Activated CD8-positive, alpha-beta memory T cell treated with anti-CD3 and anti-CD28 coated beads, Interleukin-2, amount 50 U/mL, for 24 hours (primary cell): ENCODE results near the gene GALNS.
"Not testable (repeated sequence)": the region's sequence is repeated elsewhere in the genome, so short reads cannot be mapped to it uniquely, and the experiment has no call there.

Source experiments
- DNase-seq: peaks from one replicate; pipeline ENCODE4 v3.0.0-alpha.2; 2020; ENCODE audit errors: extremely low read depth

Gene GALNS, protein sequence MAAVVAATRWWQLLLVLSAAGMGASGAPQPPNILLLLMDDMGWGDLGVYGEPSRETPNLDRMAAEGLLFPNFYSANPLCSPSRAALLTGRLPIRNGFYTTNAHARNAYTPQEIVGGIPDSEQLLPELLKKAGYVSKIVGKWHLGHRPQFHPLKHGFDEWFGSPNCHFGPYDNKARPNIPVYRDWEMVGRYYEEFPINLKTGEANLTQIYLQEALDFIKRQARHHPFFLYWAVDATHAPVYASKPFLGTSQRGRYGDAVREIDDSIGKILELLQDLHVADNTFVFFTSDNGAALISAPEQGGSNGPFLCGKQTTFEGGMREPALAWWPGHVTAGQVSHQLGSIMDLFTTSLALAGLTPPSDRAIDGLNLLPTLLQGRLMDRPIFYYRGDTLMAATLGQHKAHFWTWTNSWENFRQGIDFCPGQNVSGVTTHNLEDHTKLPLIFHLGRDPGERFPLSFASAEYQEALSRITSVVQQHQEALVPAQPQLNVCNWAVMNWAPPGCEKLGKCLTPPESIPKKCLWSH

DNA sequence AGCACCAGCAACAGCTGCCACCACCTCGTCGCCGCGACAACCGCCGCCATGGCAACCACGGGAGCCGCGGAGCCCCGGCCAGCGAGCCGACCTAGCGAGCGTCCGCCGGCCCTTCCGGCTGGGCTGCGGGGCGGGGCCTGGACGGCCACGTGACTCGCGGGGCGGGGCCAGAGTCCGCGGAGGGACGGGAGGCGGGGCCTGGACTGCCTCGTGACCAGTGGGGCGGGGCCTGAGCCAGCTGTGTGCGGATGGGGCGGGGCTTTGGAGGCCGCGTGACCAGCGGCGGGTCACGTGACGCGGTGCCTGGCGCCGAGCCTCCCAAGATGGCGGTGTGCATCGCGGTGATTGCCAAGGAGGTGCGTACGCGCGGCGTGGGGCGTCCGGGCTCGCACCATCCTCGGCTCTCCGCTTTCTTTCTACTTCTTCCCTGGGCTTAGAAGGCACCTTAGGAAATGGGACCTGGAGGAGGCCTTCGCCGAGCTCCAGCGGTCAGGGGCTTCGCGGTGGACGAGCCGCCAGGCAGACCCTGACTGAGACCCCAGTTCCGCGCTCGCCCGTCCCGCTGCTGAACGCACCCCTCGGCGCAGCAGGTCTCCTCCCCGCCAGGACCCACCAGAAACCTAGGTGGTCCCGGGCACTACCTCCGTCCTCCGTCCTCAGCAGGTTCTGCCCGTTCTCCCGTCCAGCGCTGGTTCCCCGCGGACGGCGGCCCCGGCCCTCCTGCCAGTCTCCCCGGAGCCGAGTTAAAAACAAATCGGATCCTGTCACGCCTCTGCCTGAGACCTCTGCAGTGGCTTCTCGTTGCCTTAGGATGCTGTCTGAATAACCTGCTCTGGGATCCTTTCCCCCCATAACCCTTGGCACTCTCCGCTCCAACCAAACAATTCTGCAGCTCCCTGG lies at the start of gene GALNS, which contains the start of gene TRAPPC2L:
GALNS (minus strand) TSS at position 120 of the 900 bp plus-strand sequence; CDS start at position 50, 70 bp downstream.
TRAPPC2L (plus strand) TSS at position 300 of the 900 bp plus-strand sequence; CDS start at position 324, 24 bp downstream.
- peak; percentile 92 for DNase-seq

DNA sequence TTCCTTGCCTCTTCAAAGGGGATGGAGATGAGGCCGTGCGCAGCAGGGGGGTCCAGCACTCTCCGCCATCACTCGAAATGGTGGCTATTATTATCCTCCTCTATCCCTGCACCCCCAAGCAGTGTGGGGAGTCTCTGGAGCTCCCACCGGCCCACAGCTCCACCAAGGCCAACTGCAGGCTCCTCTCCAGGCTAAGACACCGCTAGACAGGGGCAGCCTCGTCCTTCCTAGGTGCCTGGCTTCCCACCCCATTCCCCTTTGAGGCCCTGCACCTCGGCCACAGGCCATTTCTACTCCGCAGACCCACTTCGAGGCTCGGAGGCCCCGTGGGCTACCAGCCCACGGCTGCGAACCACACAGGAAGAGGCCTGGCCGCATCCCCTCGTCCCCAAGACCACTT lies 49.3 kb upstream of the GALNS start:
- no peak for DNase-seq

DNA sequence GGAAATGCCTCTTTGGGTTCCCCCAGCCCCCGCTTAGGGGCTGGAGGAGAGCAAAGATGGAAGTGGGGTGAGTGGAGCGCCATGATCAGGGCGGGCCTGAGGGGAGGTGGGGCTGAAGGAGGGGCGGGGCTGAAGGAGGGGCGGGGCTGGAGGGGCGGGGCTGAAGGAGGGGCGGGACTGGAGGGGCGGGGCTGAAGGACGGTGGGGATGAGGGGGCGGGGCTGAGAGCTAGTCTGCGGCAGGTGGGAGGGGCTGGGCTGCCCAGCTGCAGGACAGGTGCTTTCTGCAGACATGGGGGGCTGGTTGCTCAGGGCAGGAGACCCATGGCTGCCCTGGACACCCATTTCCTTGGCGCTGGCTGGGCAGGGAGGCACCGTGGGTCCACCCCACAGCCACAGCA lies 48.8 kb upstream of the GALNS start:
- DNase-seq, result no peak

DNA sequence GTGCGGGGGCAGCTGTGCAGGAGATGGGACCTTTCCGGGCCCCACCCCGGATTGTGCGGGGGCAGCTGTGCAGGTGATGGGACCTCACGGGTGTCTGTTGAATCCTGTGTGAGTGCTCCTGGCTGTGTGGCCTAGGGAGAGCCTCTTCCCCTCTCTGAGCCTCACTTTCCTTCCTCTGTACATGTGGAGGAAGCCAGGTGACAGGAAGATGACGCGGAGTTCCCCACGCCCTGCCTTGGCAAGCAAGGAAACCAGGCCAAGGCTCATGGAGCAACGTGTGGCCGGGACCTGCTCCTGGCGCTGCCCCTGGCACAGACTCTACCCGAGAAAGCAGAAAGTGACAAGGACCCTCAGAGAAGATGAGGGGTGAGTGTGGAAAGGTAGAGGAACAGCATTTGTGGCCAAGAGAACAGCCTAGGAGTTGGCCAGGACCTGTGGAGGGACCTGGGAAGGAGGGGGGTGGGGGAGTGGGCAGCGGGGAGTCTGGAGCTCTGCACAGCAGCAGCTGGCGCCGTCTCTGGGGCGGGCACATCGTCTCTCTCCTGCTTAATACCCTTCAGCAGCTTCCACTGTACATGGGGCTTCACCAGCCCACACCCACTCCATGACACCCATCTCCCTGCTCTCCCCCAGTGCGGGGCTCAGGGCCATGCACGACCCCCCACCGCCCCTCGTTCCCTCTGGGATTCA lies 48.1 kb upstream of the GALNS start:
- no peak for DNase-seq

DNA sequence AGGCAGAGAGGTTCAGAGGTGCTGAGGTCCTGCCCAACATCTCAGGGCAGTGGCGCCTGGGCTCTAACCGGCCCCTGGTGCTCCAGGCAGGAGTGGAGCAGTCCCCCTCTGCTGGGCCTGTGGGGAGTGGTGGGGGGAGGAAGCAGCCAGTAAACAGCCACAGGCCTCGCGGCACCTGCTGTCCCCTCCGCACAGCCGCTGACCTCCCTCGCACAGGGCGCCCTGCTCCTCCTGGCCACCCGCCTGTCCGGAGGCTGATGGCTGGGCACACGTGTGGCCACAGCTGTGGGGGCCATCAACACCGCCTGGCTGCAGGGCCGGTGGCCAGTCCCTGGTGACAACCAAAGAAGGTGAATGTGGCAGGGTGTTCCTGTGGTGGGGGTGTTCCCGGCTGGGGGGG lies 46.5 kb upstream of the GALNS start:
- DNase-seq, result no peak

DNA sequence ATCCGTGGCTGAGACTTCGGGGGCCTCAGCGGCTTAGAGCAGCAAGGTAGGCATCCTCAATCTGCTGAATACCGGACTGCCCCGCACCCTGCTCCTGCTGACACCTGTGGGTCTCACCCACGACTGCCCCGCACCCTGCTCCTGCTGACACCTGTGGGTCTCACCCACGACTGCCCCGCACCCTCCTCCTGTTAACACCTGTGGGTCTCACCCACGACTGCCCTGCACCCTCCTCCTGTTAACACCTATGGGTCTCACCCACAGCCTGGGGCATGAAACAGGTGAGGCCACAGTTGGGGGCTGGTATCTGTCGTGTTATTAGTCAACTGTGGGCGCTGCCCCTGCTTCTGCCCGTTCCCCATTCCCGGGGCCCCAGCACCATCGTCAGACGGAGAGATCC lies 46.0 kb upstream of the GALNS start:
- DNase-seq, result no peak

DNA sequence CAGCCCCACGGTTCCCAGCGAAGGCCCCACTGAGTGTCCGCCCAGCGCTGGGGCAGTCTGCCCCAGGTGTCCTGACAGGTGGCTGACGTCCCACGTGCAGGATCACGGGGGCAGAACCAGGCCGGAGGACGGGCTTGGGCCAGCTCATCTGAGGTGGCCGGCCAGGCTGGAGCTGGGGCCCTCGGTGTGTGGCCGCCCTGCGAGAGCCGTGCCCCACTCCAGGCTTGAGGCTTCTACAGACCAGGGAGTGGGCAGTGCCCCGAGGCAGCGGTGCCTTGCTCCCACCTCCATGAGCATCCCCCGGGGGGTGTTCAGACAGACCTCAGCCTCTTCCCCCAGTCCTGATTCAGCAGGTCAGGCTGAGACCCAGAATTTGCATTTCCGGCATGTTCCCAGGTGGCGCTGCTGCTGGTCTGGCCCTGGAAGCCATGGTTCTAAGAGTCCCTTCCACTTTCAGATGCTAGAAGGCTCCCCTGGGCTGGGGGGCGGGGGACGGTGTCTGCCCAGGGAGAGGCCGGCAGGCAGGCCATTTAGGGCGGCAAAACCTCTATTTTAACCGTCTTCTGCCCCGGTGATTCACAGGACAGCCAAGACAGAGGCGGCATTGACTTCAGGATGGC lies 45.1 kb upstream of the GALNS start:
- no peak for DNase-seq

DNA sequence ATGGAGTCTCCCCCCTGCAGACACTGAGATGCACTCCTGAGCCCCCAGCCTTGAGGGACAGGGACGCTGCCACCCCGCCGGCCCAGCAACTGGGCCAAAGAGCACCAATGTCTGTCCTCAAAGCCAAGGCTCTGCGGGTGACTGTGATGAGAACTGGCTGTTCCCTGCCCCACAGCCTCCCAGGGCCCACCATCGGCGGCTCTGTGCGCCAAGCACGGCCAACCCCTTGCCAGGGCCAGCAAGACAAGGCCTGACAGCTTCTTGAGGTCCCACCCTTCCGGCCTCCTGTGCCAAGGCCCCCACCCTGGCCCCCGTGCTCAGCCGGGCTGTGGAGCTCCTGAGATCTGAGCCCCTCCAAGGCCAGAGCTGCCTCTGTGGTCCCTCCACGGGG lies 43.9 kb upstream of the GALNS start:
- no peak for DNase-seq

DNA sequence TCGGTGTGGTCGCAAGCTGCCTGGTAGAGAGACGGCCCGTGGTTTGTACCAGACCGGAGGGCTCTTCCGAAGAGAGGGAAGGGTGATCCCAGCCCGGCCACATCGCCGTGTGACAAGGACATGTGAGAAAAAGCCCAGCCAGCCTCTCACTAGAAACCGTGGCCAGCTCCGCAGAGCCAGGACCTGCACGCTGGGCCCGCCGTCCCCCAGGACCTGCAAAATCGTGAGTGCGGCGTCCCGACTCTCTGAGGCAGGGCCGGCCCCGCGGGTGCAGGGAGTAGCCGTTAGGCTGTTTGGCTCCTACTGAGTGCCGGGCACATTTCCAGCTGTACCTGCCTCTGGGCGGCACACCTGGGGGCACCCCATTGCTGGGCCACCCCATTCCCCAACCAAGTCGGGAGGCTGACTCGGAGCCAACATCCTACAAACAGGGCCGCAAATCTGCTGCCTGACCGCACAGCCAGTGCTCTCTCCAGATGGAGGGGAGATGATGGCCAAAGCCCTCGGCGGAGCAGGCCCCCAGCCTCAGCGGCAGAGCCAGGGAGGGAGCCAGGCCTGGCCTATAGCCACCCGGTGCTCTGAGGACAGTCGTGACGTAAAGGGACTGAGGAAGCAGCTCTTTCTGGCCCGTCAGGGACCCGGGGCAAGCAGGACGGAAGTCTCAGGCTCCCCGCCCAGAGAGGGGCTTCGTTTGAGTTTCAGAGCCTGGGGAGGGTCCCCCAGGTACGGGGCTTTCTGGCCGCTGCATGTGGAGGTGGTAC lies 43.3 kb upstream of the GALNS start:
- no peak for DNase-seq

DNA sequence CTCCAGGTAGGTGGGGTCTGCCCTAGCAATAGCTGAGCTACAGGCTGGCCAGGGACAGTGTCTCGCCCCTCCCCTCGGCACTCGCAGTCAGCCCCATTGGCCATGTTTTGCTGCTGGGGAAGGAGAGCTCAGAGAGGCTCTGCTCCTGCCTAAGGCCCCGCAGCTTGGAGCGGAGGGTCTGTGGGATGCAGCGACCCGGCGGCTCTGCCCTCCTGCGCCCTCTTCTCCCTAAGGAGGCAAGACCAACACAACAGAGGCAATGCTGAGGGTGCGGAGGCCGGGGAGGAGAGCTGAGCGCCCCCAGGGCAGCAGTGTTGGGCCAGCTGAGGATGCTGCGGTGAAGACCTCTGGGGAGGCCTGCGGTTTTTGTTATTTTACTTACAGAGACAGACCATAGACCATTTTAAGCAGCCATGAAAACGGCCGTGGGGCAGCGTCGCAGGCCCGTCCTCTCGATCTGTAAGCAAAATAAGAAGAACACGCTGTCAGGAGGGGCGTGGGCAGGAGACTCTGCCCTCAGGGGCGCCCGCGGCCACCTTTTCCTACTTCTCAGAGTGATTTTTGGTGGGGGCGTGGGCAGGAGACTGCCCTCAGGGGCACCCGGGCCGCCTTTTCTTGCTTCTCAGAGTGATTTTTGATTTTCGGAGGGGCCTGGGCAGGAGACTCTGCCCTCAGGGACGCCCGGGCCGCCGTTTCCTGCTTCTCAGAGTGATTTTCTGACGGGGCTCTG lies 41.1 kb upstream of the GALNS start:
- no peak for DNase-seq

DNA sequence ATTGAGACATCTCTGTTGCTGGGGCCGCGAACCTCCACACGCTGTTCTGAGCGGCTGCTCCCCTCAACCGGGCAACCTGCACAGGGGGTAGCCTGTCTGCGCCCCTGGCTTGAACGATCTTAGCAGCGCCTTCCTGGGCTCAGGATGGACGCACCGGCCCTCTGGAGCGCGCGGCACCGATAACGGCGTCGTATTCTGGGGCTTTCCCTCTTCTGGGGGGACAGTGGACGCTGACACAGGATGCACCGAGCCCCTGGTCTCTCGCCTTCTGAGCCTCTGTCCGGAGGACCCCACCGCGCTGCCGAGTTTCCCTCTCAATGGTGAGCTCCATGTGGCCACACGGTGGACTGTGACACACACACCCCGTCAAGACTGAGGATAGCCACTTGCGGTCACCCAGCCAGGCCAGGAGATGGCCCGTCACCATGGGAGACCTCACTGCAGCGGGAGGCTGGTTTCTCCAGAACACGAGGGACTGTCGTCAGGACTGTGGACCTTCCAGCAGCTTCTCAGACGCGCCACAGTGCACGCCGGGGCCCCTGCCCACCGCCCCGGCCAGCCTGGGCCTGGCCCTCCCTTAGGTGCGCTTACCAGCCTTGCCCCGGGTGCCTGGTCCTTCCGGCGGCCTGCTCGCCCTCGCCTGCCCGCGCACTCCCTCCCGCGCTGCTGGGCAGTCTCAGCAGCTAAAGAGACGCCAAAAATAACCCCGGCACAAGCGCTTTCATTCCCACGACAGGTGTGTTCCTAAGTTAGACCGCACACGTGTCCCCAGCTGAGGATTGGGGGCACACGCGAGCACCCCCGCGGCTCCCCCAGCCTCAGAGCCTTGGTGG lies 39.7 kb upstream of the GALNS start:
- DNase-seq, result no peak

DNA sequence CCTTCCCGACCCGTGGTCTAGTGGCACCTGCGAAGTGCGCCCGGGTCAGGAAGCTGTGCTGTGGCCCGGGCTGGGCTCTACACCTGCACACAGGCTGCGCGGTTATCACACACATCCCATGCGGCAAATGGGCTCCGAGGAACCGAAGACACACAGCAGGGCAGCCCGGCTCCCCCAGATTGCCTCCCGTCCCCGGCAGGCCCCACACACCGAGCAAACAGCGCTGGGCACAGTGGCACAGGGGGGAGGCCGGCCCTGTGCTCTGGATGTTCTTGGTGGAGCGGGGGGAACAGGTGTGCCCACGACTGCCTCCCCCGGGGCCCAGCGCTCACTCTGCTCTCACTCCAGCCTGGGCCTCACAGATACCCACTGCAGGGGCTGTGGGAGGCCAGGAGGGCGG lies 38.6 kb upstream of the GALNS start:
- DNase-seq, result no peak

DNA sequence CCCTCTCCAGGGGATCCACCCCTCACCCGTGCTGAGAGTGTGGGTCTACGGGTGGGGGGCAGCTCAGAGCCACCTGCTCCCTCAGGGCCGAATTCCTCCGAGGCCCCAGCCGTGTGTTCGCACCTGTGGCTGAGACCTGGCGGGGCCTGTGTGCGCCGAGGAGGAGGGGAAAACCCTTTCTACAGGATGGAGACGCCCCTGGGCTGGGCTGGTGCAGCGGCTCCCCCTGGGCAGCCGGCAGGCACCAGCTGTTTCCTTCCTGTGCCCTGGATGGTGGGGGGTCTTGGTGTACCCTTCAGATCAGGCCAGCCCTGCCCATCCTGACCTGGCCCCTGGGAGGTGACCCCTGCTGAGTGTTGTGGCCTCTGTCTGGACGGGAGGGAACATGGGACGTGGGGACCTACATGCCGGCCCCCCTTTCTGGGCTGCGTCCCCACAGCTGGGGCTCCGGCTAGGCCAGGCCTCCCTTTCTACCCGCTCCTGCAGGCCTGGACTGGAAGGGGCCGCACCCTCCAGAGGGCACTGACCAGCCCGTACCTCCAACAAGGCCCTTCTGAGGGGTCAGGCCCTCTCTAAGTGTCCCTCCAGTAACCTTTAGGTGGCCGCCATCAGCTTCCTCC lies 38.0 kb upstream of the GALNS start:
- no peak for DNase-seq

DNA sequence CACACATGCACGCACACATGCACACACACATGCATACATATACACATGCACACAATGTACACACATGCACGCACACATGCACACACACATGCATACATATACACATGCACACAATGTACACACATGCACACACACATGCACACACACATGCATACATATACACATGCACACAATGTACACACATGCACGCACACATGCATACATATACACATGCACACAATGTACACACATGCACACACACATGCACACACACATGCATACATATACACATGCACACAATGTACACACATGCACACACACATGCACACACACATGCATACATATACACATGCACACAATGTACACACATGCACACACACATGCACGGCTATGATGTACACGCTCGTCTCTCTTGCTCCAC lies 37.5 kb upstream of the GALNS start:
- DNase-seq, result not testable (repeated sequence)

DNA sequence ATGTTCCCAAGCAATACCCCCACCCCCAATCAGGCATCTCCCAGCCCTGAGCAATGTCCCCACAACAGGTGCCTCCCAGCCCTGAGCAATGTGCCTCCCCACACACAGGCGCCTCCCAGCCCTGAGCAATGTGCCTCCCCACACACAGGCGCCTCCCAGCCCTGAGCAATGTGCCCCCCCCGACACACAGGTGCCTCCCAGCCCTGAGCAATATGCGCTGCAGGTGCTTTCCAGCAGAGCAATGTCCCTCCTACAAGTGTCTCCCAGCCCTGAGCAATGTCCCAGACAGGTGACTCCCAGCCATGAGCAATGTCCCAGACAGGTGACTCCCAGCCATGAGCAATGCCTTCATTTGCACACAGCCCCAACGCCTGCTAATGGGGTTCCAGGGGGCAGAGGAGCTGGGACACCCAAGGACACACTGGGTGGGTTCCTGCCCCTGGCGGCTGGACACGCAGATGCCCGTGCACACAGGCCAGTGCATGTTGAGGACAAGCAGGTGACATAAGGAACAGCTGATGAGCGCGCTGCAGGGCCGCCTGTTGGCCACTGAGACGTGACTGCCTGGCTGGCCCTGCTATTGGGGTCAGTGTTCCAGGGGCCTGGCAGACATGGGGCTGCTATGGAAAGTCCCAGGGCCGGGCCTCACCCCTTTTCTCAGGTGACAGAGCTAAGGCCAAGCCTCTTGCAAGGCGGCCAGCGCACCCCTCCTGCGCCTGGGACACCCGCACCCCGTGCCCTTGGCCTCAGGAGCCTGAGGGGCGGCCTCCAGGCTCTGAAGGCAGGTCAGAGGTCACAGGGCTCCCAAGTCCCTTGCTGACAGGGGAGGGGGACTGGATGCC lies 36.6 kb upstream of the GALNS start:
- no peak for DNase-seq

DNA sequence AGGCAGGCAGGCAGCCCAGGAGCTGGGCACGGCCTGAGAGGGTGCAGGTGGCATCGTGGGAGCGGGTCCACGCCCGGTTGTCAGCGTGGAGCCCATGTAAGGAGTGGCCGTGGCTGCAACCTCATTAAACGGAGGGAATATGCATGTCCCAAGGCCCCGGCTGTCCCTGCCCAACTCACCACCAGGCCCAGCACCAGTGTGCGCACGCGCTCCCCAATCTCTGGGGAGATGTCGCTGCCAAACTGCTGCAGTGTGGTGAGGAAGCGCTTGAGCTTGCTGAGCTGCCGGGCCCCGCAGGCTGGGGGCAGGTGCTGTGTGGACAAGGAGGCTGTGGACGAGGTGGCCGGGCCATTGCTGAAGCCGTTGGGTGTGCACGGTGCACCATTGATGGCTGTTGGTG lies 35.3 kb upstream of the GALNS start:
- no peak for DNase-seq

DNA sequence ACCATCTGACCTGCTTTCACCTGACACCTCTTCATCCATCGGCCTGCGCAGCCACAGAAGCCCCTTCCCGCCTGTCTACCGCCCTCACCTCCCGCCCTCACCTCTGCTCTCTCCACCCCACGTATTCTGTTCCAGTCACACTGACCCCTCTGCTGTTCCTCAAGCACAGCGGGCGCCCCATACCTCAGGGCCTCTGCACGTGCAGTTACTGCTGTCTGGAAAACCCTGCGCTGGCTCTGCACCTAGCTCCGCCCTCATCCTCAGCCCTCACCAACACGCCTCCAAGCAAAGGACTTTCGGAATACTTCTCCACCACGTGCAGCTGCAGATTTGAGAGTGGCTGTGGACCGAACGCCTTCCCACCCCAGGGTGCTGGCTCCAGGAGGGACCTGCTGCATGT lies 34.3 kb upstream of the GALNS start:
- DNase-seq, result no peak
